Measurements from ENCODE around the gene KY.

KY gene

DNA sequence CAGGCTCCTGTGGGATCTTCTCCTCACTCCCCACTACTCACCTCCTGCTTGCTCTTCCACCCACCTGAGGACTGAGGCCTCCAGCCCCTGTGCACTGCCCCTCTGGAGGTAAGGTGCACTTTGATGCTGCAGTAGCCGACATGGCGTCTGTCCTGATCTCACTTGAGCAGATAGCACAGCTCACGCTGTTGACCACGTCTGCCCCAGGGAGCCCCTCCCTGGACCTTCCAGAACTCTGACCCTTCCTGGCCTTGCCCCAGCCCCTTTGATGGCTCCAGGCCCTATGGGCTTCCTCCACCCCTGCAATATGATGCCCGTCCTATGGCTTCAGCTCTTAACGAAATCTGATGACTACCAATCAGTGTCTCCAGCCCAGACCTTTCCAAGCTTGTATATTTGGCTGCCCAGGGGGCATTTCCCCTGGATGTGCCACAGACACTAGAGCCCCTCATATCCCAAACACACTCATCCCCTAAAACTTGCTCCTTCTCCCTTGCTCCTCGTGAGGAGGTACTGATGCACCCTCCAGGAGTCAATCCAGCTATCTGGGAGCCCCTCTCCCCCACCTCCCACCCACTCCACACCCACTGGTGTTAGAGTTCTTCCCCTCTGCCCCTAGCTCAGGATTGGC is 27.1 kb downstream of the KY start:
- no peak overlapping the region for H3K4me3 ChIP-seq (ENCODE audit: low read depth, low read length)
- TF ChIP-seq CTCF (IDR thresholded peaks at IDR 0.05; ENCODE audit: low read depth, low read length): no peak

GRCh38 chr3:134622806-134623365 is 27.9 kb downstream of the KY start:
- TF ChIP-seq CTCF (IDR thresholded peaks at IDR 0.05; ENCODE audit: low read depth, low read length): no peak
- no peak overlapping the region for H3K4me3 ChIP-seq (ENCODE audit: low read depth, low read length)

- TF ChIP-seq CTCF (IDR thresholded peaks at IDR 0.05; ENCODE audit: low read depth, low read length): no peak
- H3K4me3 ChIP-seq (ENCODE audit: low read depth, low read length): no peak overlapping the region
Measured at GRCh38 chr3:134621854-134622253, 29.0 kb downstream of the KY start.

GRCh38 chr3:134620476-134621115 is 30.2 kb downstream of the KY start:
- no peak for TF ChIP-seq CTCF (IDR thresholded peaks at IDR 0.05; ENCODE audit: low read depth, low read length)
- H3K4me3 ChIP-seq (ENCODE audit: low read depth, low read length): no peak overlapping the region

GRCh38 chr3:134619884-134620445 is 30.9 kb downstream of the KY start:
- TF ChIP-seq CTCF (IDR thresholded peaks at IDR 0.05; ENCODE audit: low read depth, low read length): no peak
- H3K4me3 ChIP-seq (ENCODE audit: low read depth, low read length): no peak overlapping the region

GRCh38 chr3:134619301-134619615 is 31.6 kb downstream of the KY start:
- no peak for TF ChIP-seq CTCF (IDR thresholded peaks at IDR 0.05; ENCODE audit: low read depth, low read length)
- H3K4me3 ChIP-seq (ENCODE audit: low read depth, low read length): no peak overlapping the region

Measured in WI38 (cell line).